Heart right ventricle (tissue), 16 donors: ENCODE data around the gene AMDHD2. TPM values are rescaled to one million over a fixed set of nuclear protein-coding genes. Genes with fewer than 3 reads are reported as not detected.

Source experiments
- ATAC-seq, 8 donors: fragments of 200-7000 bp; cut with Tn5 transposase; one replicate each; pipeline ENCODE4 v1.9.1; 2020; ENCODE audit warnings: mild to moderate bottlenecking in 8 of 8, moderate library complexity in 8 of 8, moderate number of reproducible peaks in 1 of 8
- DNase-seq, 2 donors: peaks; one replicate each; pipeline ENCODE4 v3.0.0-alpha.2; 2020
- H3K27ac ChIP-seq, 10 donors: fragments of 200-600 bp; sonication (generic) in 2 of 10; one replicate each; pipeline versions ENCODE4 v1.5.0 to v1.8.0; 2020 to 2022; ENCODE audit warnings: mild to moderate bottlenecking in 3 of 10
- H3K27me3 ChIP-seq, 7 donors: fragments of 200-600 bp; one replicate each; pipeline ENCODE4 v1.8.0; 2021 to 2022; ENCODE audit warnings: mild to moderate bottlenecking in 2 of 7
- H3K36me3 ChIP-seq, 9 donors: fragments of 200-600 bp; sonication (generic) in 1 of 9; one replicate each; pipeline versions ENCODE4 v1.5.0 to v1.8.0; 2020 to 2022; ENCODE audit warnings: mild to moderate bottlenecking in 2 of 9
- H3K4me1 ChIP-seq, 9 donors: fragments of 200-600 bp; sonication (generic) in 1 of 9; one replicate each; pipeline versions ENCODE4 v1.5.0 to v1.8.0; 2020 to 2022; ENCODE audit warnings: mild to moderate bottlenecking in 4 of 9
- H3K4me3 ChIP-seq, 10 donors: fragments of 200-600 bp; sonication (generic) in 2 of 10; one replicate each; pipeline versions ENCODE4 v1.5.0 to v1.8.0; 2020 to 2022; ENCODE audit warnings: mild to moderate bottlenecking in 7 of 10, moderate library complexity in 2 of 10
- H3K9me3 ChIP-seq, 11 donors: fragments of 200-600 bp in 10 of 11; sonication (generic) in 2 of 11; one replicate each; pipeline versions ENCODE4 v1.5.0 to v1.8.0; 2013 to 2022; ENCODE audit warnings: mild to moderate bottlenecking in 2 of 11, control low read depth in 1 of 11, moderate library complexity in 1 of 11
- CTCF ChIP-seq, 9 donors: fragments of 200-600 bp; sonication (generic) in 2 of 9; IDR thresholded peaks; one replicate each; pipeline versions ENCODE4 v1.5.0 to v1.8.0; 2021 to 2022; ENCODE audit warnings: antibody characterized with exemption in 9 of 9, mild to moderate bottlenecking in 5 of 9, moderate library complexity in 1 of 9
- WGBS, 2 donors: extraction: QIAGEN DNeasy Blood & Tissue Kit; methylation state at CpG; one replicate each; pipeline ENCODE4 v1.1.7; 2013; ENCODE audit warnings: inconsistent platforms in 1 of 2; 5-methylcytosine and 5-hydroxymethylcytosine counted together
- intact Hi-C, 10 donors: fragments of 100-400 bp; cut with DNase I; formaldehyde crosslinking; loops; one replicate each; pipeline versions ENCODE4 v1.11.1 to v1.14.2; 2022
- polyA plus RNA-seq, 2 donors: library from polyadenylated mRNA; stranded (reverse); fragments of 200-250 nt; gene quantifications; one replicate each; pipeline ENCODE4 v1.2.3, GENCODE V29; 2013
- total RNA-seq, 10 donors: library from RNA; stranded (reverse); fragmentation: NEBNext Ultra II Directional in 3 of 10; extraction: Animal tissue kit (Norgen Biotek cat#: 25700) in 3 of 10; gene quantifications; one replicate each; pipeline versions ENCODE4 v1.2.1 to v1.2.4, GENCODE V29; 2021 to 2023
- donor health status: Arrhythmogenic right ventricular cardiomyopathy.
- donor health status: ischemic (EF 13 %, LVEDD 7.1; RV severe dilation, severe dysfunction).
- donor health status: healthy with polysubstance abuse.
- donor health status: DM: no; HTN: yes; CAD: no.
- donor health status: DM: no; HTN: no; CAD: no.
- donor health status: ischemic (EF 25% LVEDD 6.9; RV normal size, moderate dysfunction).
- donor health status: ischemic (EF 25% LVEDD 5.7; RV mildly dilated, moderate dysfunction).
- donor health status: healthy.
- donor health status: DM: yes; HTN: yes; CAD: no.
- donor health status: Ischemic cardiomyopathy.
- donor health status: ischemic (EF 35%, LVEDD 5.7; RV mildly dilated, moderate dysfunction).
- donor health status: nonischemic (EF 11% LVEDD 7.7; RV severe dilation, severe dysfunction).
- donor health status: DM: yes; HTN: yes; CAD: no.
- donor health status: PGD.
- donor health status: ischemic (EF 29% LVEDD 5.4; RV normal size, mild dysfunction).
- donor health status: nonischemic (EF 23%, LVEDD 6.1; RV moderate dilation, normal function).

The AMDHD2 gene
- total and polyA plus RNA-seq, 12 donors: 7.1 to 20.8 (median 10.4) TPM

- Histone ChIP-seq H3K9me3 (no peaks in the 10 kb centered on the region), H3K4me3 (no peak overlapping the region), H3K27ac (peak overlapping the region in 1 of 10 donors; percentile 14), H3K27me3 (no peaks in the 10 kb centered on the region), H3K4me1 (peaks cover 3 to 13% (median 7%) of the 10 kb centered on the region in 9 donors), H3K36me3 (peaks cover 0 to 90% (median 15%) of the 10 kb centered on the region in 9 donors)
- intact Hi-C loops: no loop called here
- TF ChIP-seq CTCF (IDR thresholded peaks at IDR 0.05): no peak
- no peak for DNase-seq
- no peak for ATAC-seq
- WGBS, 2 donors: 87 to 89% methylated on average over 8 of the region's 8 CpGs
These were observed 6.0 kb downstream of the AMDHD2 start for GRCh38 chr16:2526135-2526534.

DNA sequence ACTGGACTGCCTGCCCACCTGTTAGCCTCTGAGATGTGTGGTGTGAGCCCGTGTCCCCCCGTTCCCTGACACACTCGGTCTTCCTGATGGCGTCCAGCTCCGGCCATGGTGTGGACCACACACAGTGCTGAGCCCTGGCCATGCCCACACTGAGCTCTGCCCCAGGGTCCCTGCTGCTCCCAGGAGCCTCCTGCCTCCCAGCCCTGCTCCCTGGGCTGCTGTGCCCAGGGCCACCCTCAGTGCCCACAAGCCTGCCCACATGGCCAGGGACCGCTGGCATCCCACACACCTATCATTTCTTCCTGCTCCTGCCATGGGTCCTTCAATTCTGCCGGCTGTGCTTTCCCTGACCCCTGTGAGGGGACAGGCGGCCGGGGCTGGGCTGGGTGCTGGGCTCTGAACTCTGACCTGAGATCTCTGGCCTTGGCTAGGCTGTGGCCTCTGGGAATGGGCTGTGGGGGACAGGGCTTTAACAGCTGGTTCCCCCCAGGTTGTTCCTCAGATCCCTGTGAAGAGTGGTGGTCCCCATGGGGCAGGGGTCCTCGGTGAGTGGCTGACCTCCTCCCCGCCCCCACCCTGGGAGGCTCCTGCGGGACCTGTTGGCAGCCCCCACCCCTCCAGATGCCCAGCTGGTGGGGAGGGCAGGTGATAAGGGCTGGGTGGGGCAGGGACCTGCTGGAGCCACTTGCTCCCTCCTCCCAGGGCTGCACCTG lies 7.1 kb downstream of the AMDHD2 start:
- DNase-seq (no peak), ATAC-seq (no peak)
- H3K36me3 ChIP-seq: peaks cover 0 to 83% (median 15%) of the 10 kb centered on the region in 9 donors
- no peak overlapping the region for H3K27ac ChIP-seq
- H3K4me3 ChIP-seq: no peak overlapping the region
- peaks cover 0 to 11% (median 8%) of the 10 kb centered on the region in 9 donors for H3K4me1 ChIP-seq
- no peak for TF ChIP-seq CTCF (IDR thresholded peaks at IDR 0.05)
- H3K27me3 ChIP-seq: no peaks in the 10 kb centered on the region
- intact Hi-C loops: no loop called here
- no peaks in the 10 kb centered on the region for H3K9me3 ChIP-seq
- WGBS, 2 donors: 88 to 90% methylated on average over 11 to 12 of the region's 12 CpGs

DNA sequence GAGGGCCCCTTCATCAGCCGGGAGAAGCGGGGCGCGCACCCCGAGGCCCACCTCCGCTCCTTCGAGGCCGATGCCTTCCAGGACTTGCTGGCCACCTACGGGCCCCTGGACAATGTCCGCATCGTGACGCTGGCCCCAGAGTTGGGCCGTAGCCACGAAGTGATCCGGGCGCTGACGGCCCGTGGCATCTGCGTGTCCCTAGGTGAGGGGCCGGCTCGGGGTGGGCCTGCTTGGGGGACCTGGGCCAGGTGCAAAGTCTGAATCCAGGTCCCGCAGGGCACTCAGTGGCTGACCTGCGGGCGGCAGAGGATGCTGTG lies 7.6 kb downstream of the AMDHD2 start:
- ATAC-seq (no peak), DNase-seq (no peak)
- no peaks in the 10 kb centered on the region for H3K9me3 ChIP-seq
- H3K27ac ChIP-seq: no peak overlapping the region
- no peak overlapping the region for H3K4me3 ChIP-seq
- WGBS, 2 donors: 96 to 97% methylated on average over 24 of the region's 24 CpGs
- no peaks in the 10 kb centered on the region for H3K27me3 ChIP-seq
- peaks cover 0 to 78% (median 15%) of the 10 kb centered on the region in 9 donors for H3K36me3 ChIP-seq
- peaks cover 0 to 13% (median 8%) of the 10 kb centered on the region in 9 donors for H3K4me1 ChIP-seq
- TF ChIP-seq CTCF (IDR thresholded peaks at IDR 0.05): no peak
- intact Hi-C loops: no loop called here

DNA sequence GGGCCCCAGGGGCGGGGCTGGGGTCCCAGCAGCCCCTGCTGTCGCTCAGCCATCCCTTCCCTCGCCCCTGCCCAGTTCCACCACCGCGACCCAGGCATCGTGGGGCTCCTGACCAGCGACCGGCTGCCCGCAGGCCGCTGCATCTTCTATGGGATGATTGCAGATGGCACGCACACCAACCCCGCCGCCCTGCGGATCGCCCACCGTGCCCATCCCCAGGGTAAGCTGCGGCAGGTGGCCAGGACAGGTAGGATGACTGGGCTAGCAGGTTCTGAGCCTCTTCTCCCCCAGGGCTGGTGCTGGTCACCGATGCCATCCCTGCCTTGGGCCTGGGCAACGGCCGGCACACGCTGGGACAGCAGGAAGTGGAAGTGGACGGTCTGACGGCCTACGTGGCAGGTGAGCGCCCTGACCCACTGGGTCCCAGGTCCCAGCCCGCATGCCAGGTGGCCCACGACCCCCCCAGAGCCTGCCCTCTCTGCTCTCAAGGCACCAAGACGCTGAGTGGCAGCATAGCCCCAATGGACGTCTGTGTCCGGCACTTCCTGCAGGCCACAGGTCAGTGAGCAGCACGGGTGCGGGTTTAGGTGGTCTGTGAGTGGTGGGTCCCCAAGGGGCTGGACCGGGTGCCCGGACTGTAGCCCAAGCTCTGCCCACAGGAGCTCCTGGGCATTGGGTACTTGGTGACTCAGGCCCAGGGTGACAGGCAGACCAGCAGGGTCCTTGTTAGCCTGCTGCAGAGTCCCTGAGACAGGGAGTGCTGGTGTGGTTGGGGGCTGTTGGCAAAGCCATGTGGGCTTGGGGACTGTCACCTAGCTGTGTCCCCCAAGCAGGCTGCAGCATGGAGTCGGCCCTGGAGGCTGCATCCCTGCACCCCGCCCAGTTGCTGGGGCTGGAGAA lies 8.2 kb downstream of the AMDHD2 start:
- Histone ChIP-seq H3K36me3 (peaks cover 0 to 71% (median 15%) of the 10 kb centered on the region in 9 donors), H3K9me3 (no peaks in the 10 kb centered on the region), H3K4me1 (peaks cover 0 to 20% (median 12%) of the 10 kb centered on the region in 9 donors), H3K27me3 (no peaks in the 10 kb centered on the region), H3K27ac (no peak overlapping the region), H3K4me3 (no peak overlapping the region)
- 95 to 96% methylated on average over 36 of the region's 36 CpGs for WGBS, 2 donors
- peak in 1 of 2 donors; percentile 15 for DNase-seq
- intact Hi-C loops: no loop called here
- ATAC-seq: no peak
- TF ChIP-seq CTCF (IDR thresholded peaks at IDR 0.05): no peak
